LNCaP clone FGC (cell line): ENCODE data around the gene PSMD9.

ENCODE experiments used
- DNase-seq: peaks from one replicate; pipeline ENCODE4 v3.0.0-alpha.2; 2011; ENCODE audit warnings: low read depth
- H3K4me3 ChIP-seq: 2 replicates; pipeline ENCODE4 v1.5.1; 2011; ENCODE audit warnings: mild to moderate bottlenecking, low read depth, low read length, control low read depth
- CTCF ChIP-seq: IDR thresholded peaks from 2 replicates; pipeline ENCODE4 v1.5.1; 2012; ENCODE audit warnings: mild to moderate bottlenecking; ENCODE audit not compliant: control insufficient read depth, insufficient read depth; ENCODE audit errors: extremely low read depth

Gene PSMD9

GRCh38 chr12:121911824-121912585 lies 23.4 kb downstream of the PSMD9 start:
- no peak overlapping the region for H3K4me3 ChIP-seq
- no peak for DNase-seq
- no peak for TF ChIP-seq CTCF

DNA sequence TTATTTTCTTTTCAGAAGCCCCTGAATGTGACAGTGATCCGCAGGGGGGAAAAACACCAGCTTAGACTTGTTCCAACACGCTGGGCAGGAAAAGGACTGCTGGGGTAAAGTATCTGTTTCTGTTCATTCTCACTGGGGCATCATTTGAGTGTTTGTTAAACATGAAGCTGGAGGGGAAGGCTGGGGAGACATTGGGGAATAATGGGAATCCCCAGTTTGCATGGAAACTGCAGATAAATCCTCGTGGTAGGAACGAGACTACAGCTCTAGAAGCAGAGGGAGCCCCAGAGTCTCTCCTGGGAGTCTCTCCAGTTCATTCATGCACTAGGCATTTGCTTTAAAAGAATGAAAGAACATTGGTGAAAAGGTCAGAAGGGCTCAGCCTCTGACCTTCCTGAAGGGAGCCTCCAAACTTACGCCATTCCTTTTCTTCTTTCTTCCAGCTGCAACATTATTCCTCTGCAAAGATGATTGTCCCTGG lies 27.3 kb downstream of the PSMD9 start:
- no peak overlapping the region for H3K4me3 ChIP-seq
- no peak for TF ChIP-seq CTCF
- DNase-seq = no peak

GRCh38 chr12:121916719-121917118 lies 28.1 kb downstream of the PSMD9 start:
- peak; percentile 33 for TF ChIP-seq CTCF
- H3K4me3 ChIP-seq = no peak overlapping the region
- no peak for DNase-seq

- peak; percentile 83 for DNase-seq
- H3K4me3 ChIP-seq = peak within 1 kb of the TSS; percentile 61
- peak; percentile 37 for TF ChIP-seq CTCF
Measured at GRCh38 chr12:121917950-121918678, 29.5 kb downstream of the PSMD9 start, which contains the start of gene CFAP251. Gene CFAP251 (plus strand): TSS chr12:121918592. CDS start chr12:121921306, 2,714 bp downstream.

DNA sequence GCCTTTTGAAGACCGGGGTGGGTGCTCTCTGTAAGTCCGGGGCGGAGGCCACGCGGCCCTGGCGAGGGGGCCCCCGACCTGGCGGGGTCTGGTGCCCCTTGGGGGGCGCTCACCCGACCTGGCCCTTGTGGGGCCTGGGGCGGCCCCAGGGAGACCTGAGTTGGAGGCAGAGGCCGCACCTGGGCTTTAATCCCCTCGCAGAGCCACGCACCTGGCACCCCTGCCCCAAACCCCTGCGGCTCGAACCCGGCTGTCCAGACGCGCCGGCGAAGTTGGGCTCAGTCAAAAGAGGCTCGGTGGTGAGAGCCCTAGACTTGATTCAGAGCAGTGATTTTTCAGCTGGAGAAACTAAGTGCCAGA lies 30.1 kb downstream of the PSMD9 start:
- DNase-seq = no peak
- peak overlapping the region; percentile 61 for H3K4me3 ChIP-seq
- no peak for TF ChIP-seq CTCF

- no peak for TF ChIP-seq CTCF
- no peak for DNase-seq
Measured at GRCh38 chr12:121921066-121921465, 32.5 kb downstream of the PSMD9 start.

More at GRCh38 chr12:121921066-121921465, 32.5 kb downstream of the PSMD9 start:
- no peak overlapping the region for H3K4me3 ChIP-seq
